Measurements from ENCODE around the gene MOSPD2.

- TF ChIP-seq POLR2AphosphoS5 (IDR thresholded peaks at IDR 0.05; ENCODE audit: low read depth), result no peak
- TF ChIP-seq, protein P1, sequence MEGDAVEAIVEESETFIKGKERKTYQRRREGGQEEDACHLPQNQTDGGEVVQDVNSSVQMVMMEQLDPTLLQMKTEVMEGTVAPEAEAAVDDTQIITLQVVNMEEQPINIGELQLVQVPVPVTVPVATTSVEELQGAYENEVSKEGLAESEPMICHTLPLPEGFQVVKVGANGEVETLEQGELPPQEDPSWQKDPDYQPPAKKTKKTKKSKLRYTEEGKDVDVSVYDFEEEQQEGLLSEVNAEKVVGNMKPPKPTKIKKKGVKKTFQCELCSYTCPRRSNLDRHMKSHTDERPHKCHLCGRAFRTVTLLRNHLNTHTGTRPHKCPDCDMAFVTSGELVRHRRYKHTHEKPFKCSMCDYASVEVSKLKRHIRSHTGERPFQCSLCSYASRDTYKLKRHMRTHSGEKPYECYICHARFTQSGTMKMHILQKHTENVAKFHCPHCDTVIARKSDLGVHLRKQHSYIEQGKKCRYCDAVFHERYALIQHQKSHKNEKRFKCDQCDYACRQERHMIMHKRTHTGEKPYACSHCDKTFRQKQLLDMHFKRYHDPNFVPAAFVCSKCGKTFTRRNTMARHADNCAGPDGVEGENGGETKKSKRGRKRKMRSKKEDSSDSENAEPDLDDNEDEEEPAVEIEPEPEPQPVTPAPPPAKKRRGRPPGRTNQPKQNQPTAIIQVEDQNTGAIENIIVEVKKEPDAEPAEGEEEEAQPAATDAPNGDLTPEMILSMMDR (IDR thresholded peaks at IDR 0.05; ENCODE audit: insufficient read depth, low read length), result no peak
Observed at GRCh38 chrX:14942341-14942740, 69.1 kb downstream of the MOSPD2 start.
